Measurements from ENCODE around the gene USP19. TPM values are rescaled to one million over a fixed set of nuclear protein-coding genes. Genes with fewer than 3 reads are reported as not detected.

USP19 gene
- total and polyA plus RNA-seq, 2 of the 8 experiments (the other 6 are each of a cell fraction or from before 2014, with no cell fraction given) = 46.4 to 65.8 TPM

DNA sequence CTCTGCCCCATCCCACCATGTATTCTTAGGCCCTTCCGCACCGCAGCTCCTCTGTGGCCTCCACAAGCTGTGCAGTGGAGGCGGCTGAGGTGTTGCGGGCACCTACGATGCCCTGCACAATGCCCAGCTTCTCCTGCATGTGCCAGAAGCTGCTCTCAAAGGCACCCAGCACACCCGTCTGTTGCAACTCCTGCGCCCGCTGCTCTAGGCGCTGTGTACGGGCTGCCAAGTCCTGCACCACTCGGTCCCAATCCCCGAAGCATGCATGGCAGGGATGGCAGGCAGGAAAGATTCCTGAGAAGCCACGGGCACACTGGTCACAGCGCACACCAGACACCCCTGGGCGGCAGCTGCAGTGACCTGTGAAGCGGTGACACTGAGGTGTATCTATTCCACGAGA is 3.1 kb upstream of the USP19 start:
- Histone ChIP-seq H3K4me1 (replicated peaks in 1 of 4; ENCODE audit: control insufficient read depth in 3 of 4, insufficient read depth in 4 of 4, low read length in 3 of 4) (peaks cover 0 to 11% (median 6%) of the 10 kb centered on the region in 4 experiments; a peak in 5 of 7 replicates), H2AK5ac (ENCODE audit: low read depth, low read length) (no peak overlapping the region), H3K18ac (ENCODE audit: extremely low read depth, low read length) (no peak overlapping the region), H3K4ac (replicated peaks; ENCODE audit: insufficient read length, low read depth, low read length) (no peak overlapping the region), H3K14ac (ENCODE audit: insufficient read length) (no peak overlapping the region), H3K9me3 (ENCODE audit: insufficient read depth in 2 of 2, low read depth in 1 of 2, low read length in 1 of 2) (no peaks in the 10 kb centered on the region), H3K36me3 (ENCODE audit: control insufficient read depth in 2 of 4, insufficient read depth in 4 of 4, low read length in 3 of 4) (peaks cover 5 to 25% (median 13%) of the 10 kb centered on the region in 4 experiments; a peak in 7 of 8 replicates), H3K4me2 (ENCODE audit: insufficient read depth in 1 of 2, low read depth in 2 of 2, low read length in 2 of 2) (no peak overlapping the region), H2BK20ac (ENCODE audit: low read length) (no peak overlapping the region), H4K91ac (replicated peaks; ENCODE audit: insufficient read length, low read length) (no peak overlapping the region), H2AFZ (ENCODE audit: low read length) (no peak overlapping the region), H3K56ac (replicated peaks; ENCODE audit: insufficient read length, low read depth, low read length) (no peak overlapping the region), H3K23me2 (ENCODE audit: low read depth, low read length) (peaks cover 5% of the 10 kb centered on the region), H3K79me2 (ENCODE audit: control insufficient read depth in 1 of 2, insufficient read depth in 2 of 2, low read length in 2 of 2) (peaks cover 0 to 10% of the 10 kb centered on the region in 2 experiments; a peak in 2 of 4 replicates), H3K27ac (ENCODE audit: low read depth, low read length) (no peak overlapping the region), H3K27me3 (replicated peaks in 1 of 4; ENCODE audit: control insufficient read depth in 3 of 4, extremely low read depth in 1 of 4, insufficient read depth in 3 of 4, low read length in 3 of 4) (no peaks in the 10 kb centered on the region), H2BK12ac (ENCODE audit: low read depth, low read length) (no peak overlapping the region), H3K23ac (ENCODE audit: insufficient read length) (no peak overlapping the region), H4K8ac (ENCODE audit: extremely low read depth, insufficient read depth, low read length) (no peak overlapping the region), H4K20me1 (replicated peaks in 1 of 2; ENCODE audit: control insufficient read depth in 1 of 2, insufficient read depth in 2 of 2, low read length in 2 of 2) (no peaks in the 10 kb centered on the region), H3K4me3 (ENCODE audit: extremely low read depth in 1 of 4, insufficient read depth in 2 of 4, low read depth in 3 of 4, low read length in 4 of 4) (no peak overlapping the region), H4K5ac (ENCODE audit: insufficient read length, low read depth, low read length) (no peak overlapping the region), H2BK5ac (ENCODE audit: low read depth, low read length) (no peak overlapping the region), H3K79me1 (ENCODE audit: low read depth, low read length) (peaks cover 9% of the 10 kb centered on the region), H3K9ac (replicated peaks in 1 of 4; ENCODE audit: extremely low read depth in 1 of 4, low read depth in 3 of 4, low read length in 3 of 4) (no peak overlapping the region), H2BK15ac (ENCODE audit: low read length) (no peak overlapping the region), H2BK120ac (replicated peaks; ENCODE audit: low read depth, low read length) (no peak overlapping the region)
- ChIA-PET POLR2A (ENCODE audit: partially characterized antibody) (interaction anchor here (1.2 to 25.5 kb wide), 4 partner anchors 9 to 102 kb away, joined by 3 to 508 read pairs (median 11); partner anchors contain the start of genes LAMB2, NDUFAF3, QARS1 and QRICH1), CTCF (ENCODE audit: partially characterized antibody) (interaction anchor here (0.9 to 4.4 kb wide), 3 partner anchors 9 to 72 kb away, joined by 3 to 20 read pairs (median 8); partner anchors contain the start of gene LAMB2)
- TF ChIP-seq CTBP2 (IDR thresholded peaks at IDR 0.05; ENCODE audit: borderline replicate concordance, insufficient read depth, insufficient read length, low read length) = no peak
- TF ChIP-seq TBP (IDR thresholded peaks at IDR 0.05; ENCODE audit: low read depth, low read length) = no peak
- TF ChIP-seq RFX5 (IDR thresholded peaks at IDR 0.05; ENCODE audit: borderline replicate concordance, low read depth, low read length) = no peak
- no peak for TF ChIP-seq ZNF274 (IDR thresholded peaks at IDR 0.05; ENCODE audit: borderline replicate concordance, extremely low read depth, low read length)
- TF ChIP-seq GABPA (IDR thresholded peaks at IDR 0.05; ENCODE audit: borderline replicate concordance, insufficient read depth, low read length) = no peak
- TF ChIP-seq ATF3 (IDR thresholded peaks at IDR 0.05; ENCODE audit: insufficient read depth, low read depth, low read length) = no peak
- TF ChIP-seq POLR2AphosphoS5 (IDR thresholded peaks at IDR 0.05; ENCODE audit: low read depth, low read length) = no peak
- TF ChIP-seq SP1 (IDR thresholded peaks at IDR 0.05; ENCODE audit: low read depth, low read length) = no peak
- TF ChIP-seq BRCA1 (IDR thresholded peaks at IDR 0.05; ENCODE audit: low read depth, low read length) = no peak
- TF ChIP-seq NRF1 (IDR thresholded peaks at IDR 0.05; ENCODE audit: low read depth, low read length) = no peak
- TF ChIP-seq CBX5 (IDR thresholded peaks at IDR 0.05; ENCODE audit: low read depth, low read length) = no peak
- TF ChIP-seq MAFK (IDR thresholded peaks at IDR 0.05; ENCODE audit: low read depth, low read length) = no peak
- TF ChIP-seq EP300 (IDR thresholded peaks at IDR 0.05; ENCODE audit: borderline replicate concordance in 1 of 2, low read depth in 2 of 2, low read length in 2 of 2) = no peak
- 89% methylated on average over 17 of the region's 17 CpGs; no CpG with 5 or more reads in 1 of the 2 experiments for WGBS, 2 experiments (ENCODE audit: extremely low coverage in 1 of 2, insufficient coverage in 1 of 2, insufficient read length in 1 of 2, insufficient replicate concordance in 2 of 2, low coverage in 1 of 2, low lambda C conversion rate in 2 of 2, missing lambda C conversion rate in 1 of 2)
- FAIRE-seq (no peak), DNase-seq (ENCODE audit: low read depth in 1 of 2, low spot score in 2 of 2) (no peak)
